22Rv1 (cell line): ENCODE results near the gene KIAA0825.

Experiments
- CTCF ChIP-seq: fragments of 450-650 bp; IDR thresholded peaks from 2 replicates; pipeline ENCODE4 v1.5.1; 2017; ENCODE audit warnings: mild to moderate bottlenecking
- ZFX ChIP-seq: fragments of 450-650 bp; IDR thresholded peaks from 2 replicates; pipeline ENCODE4 v1.6.1; 2017; ENCODE audit warnings: antibody characterized with exemption, borderline replicate concordance

- TF ChIP-seq CTCF (no peak), ZFX (no peak)
Measured at GRCh38 chr5:94234987-94235386, 383.4 kb downstream of the KIAA0825 start.
